Activated T-helper 17 cell treated with anti-CD3 and anti-CD28 coated beads, Interleukin-2, amount 50 U/mL, for 72 hours (primary cell): Measurements from ENCODE around the gene TAF7. TPM values are rescaled to one million over a fixed set of nuclear protein-coding genes. Genes with fewer than 3 reads are reported as not detected.
A peak's percentile ranks its signal among the peaks of the same experiment; 100 is the strongest.
"Not testable (repeated sequence)": the region's sequence is repeated elsewhere in the genome, so short reads cannot be mapped to it uniquely, and the experiment has no call there.

ENCODE experiments used
- ATAC-seq: fragments of 150-1000 bp; cut with Tn5 transposase; replicated peaks from 2 replicates; pipeline ENCODE4 v1.10.0; 2021; ENCODE audit warnings: mild to moderate bottlenecking, moderate library complexity
- H3K27ac Mint-ChIP-seq: one replicate; pipeline ENCODE4 v1.8.0; 2022; ENCODE audit warnings: mixed read lengths
- H3K27me3 Mint-ChIP-seq: one replicate; pipeline ENCODE4 v1.8.0; 2022; ENCODE audit warnings: mixed read lengths
- H3K36me3 Mint-ChIP-seq: one replicate; pipeline ENCODE4 v1.8.0; 2022; ENCODE audit warnings: low read depth, mild to moderate bottlenecking, mixed read lengths
- H3K4me1 Mint-ChIP-seq: one replicate; pipeline ENCODE4 v1.8.0; 2022; ENCODE audit warnings: mixed read lengths
- H3K4me3 Mint-ChIP-seq: one replicate; pipeline ENCODE4 v1.8.0; 2022; ENCODE audit warnings: mild to moderate bottlenecking, mixed read lengths
- H3K9me3 Mint-ChIP-seq: one replicate; pipeline ENCODE4 v1.8.0; 2022; ENCODE audit warnings: mixed read lengths
- total RNA-seq, 2 donors: library from RNA; stranded (reverse); gene quantifications; one replicate each; pipeline ENCODE4 v1.2.3, GENCODE V29; 2022

TAF7 gene
- total RNA-seq, 2 donors from 2014 or later, result 45.3 to 50.4 TPM

DNA sequence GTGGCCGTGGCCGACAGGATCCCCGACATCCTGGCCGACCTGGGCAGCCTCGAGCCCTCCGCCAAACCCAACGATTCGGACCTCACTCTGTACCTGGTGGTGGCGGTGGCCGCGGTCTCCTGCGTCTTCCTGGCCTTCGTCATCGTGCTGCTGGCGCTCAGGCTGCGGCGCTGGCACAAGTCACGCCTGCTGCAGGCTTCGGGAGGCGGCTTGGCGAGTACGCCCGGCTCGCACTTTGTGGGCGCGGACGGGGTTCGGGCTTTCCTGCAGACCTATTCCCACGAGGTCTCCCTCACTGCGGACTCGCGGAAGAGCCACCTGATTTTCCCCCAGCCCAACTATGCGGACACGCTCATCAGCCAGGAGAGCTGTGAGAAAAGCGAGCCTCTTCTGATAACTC is 25.4 kb upstream of the TAF7 start:
- H3K4me1 Mint-ChIP-seq, H3K36me3 Mint-ChIP-seq, H3K27ac Mint-ChIP-seq, H3K4me3 Mint-ChIP-seq, ATAC-seq: not testable (repeated sequence)
- H3K27me3 Mint-ChIP-seq, result peaks cover 46% of the 10 kb centered on the region
- peaks cover 11% of the 10 kb centered on the region for H3K9me3 Mint-ChIP-seq

GRCh38 chr5:141345327-141345726 is 24.7 kb upstream of the TAF7 start:
- peaks cover 11% of the 10 kb centered on the region for H3K9me3 Mint-ChIP-seq
- H3K27me3 Mint-ChIP-seq, result peaks cover 45% of the 10 kb centered on the region
- H3K4me1 Mint-ChIP-seq, result no peaks in the 10 kb centered on the region
- H3K27ac Mint-ChIP-seq, result no peak overlapping the region
- ATAC-seq, result no peak
- no peaks in the 10 kb centered on the region for H3K36me3 Mint-ChIP-seq
- H3K4me3 Mint-ChIP-seq, result no peak overlapping the region

DNA sequence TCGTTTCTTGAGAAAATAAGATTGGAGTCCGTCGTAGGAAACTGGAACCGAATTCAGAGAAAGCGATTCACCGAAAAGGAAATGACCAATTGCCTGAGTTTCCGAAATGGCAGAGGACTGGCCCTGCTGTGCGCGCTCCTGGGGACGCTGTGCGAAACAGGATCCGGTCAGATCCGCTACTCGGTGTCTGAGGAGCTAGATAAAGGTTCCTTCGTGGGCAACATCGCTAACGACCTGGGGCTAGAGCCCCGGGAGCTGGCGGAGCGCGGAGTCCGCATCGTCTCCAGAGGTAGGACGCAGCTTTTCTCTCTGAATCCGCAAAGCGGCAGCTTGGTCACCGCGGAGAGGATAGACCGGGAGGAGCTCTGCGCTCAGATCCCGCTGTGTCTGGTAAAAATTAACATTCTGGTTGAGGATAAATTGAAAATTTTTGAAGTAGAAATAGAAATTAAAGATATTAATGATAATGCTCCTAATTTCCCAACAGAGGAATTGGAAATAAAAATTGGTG is 23.4 kb upstream of the TAF7 start:
- H3K27me3 Mint-ChIP-seq, result peaks cover 35% of the 10 kb centered on the region
- no peaks in the 10 kb centered on the region for H3K4me1 Mint-ChIP-seq
- H3K27ac Mint-ChIP-seq, result no peak overlapping the region
- peak overlapping the region; percentile 30 for H3K4me3 Mint-ChIP-seq
- no peaks in the 10 kb centered on the region for H3K36me3 Mint-ChIP-seq
- no peak for ATAC-seq
- H3K9me3 Mint-ChIP-seq, result peaks cover 11% of the 10 kb centered on the region

DNA sequence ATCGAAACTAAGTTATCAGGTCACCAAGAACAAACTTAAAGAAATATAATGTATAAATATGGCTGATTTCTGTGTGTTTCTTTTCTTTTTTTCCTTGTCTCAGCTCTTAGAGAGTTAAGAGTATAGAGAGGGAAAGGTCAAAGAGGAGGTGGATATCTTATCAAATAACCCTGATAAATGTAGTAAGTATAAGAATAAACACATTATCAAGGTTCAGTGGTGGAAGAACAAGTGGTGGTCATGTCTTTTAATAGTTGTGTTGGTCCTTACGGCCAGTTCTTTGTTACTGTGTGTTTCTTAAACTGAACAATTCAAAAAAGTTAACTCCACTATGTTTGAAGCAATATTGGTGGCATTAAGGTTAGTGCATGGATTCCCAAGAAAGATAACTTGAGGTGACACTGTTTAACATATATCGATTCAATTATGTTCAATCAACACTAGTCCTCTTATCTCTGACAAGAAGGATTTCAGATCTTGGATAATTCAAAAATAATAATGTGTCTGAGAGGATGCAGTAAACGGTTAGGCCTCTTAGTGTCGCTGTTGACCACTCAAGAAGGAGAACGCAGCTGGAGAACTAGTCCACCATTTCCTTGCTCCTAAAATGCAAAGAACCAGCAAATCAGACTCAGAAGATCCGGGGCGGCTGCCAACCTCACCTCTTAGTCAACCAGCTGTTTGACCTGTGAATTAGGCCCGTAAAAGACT is 22.8 kb upstream of the TAF7 start, which contains the start of gene PCDHGA3:
PCDHGA3 (plus strand) TSS at position 588 of the 711 bp plus-strand sequence. CDS start 205 bp downstream, outside the sequence.
- peaks cover 32% of the 10 kb centered on the region for H3K27me3 Mint-ChIP-seq
- H3K4me3 Mint-ChIP-seq, result peak within 1 kb of the TSS; percentile 30
- H3K9me3 Mint-ChIP-seq, result peaks cover 15% of the 10 kb centered on the region
- H3K4me1 Mint-ChIP-seq, result no peaks in the 10 kb centered on the region
- no peaks in the 10 kb centered on the region for H3K36me3 Mint-ChIP-seq
- no peak for ATAC-seq
- H3K27ac Mint-ChIP-seq, result no peak within 1 kb of the TSS

GRCh38 chr5:141342773-141343172 is 22.2 kb upstream of the TAF7 start:
- peaks cover 34% of the 10 kb centered on the region for H3K27me3 Mint-ChIP-seq
- no peaks in the 10 kb centered on the region for H3K36me3 Mint-ChIP-seq
- no peaks in the 10 kb centered on the region for H3K4me1 Mint-ChIP-seq
- no peak overlapping the region for H3K27ac Mint-ChIP-seq
- no peak overlapping the region for H3K4me3 Mint-ChIP-seq
- H3K9me3 Mint-ChIP-seq, result peaks cover 21% of the 10 kb centered on the region
- ATAC-seq, result no peak

DNA sequence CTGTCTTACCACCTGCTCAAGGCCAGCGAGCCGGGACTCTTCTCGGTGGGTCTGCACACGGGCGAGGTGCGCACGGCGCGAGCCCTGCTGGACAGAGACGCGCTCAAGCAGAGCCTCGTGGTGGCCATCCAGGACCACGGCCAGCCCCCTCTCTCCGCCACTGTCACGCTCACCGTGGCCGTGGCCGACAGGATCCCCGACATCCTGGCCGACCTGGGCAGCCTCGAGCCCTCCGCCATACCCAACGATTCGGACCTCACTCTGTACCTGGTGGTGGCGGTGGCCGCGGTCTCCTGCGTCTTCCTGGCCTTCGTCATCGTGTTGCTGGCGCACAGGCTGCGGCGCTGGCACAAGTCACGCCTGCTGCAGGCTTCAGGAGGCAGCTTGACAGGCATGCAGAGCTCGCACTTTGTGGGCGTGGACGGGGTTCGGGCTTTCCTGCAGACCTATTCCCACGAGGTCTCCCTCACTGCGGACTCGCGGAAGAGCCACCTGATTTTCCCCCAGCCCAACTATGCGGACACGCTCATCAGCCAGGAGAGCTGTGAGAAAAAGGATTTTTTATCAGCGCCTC is 20.3 kb upstream of the TAF7 start:
- ATAC-seq, H3K4me3 Mint-ChIP-seq, H3K27ac Mint-ChIP-seq, H3K4me1 Mint-ChIP-seq, H3K36me3 Mint-ChIP-seq: not testable (repeated sequence)
- peaks cover 17% of the 10 kb centered on the region for H3K9me3 Mint-ChIP-seq
- H3K27me3 Mint-ChIP-seq, result peaks cover 48% of the 10 kb centered on the region

DNA sequence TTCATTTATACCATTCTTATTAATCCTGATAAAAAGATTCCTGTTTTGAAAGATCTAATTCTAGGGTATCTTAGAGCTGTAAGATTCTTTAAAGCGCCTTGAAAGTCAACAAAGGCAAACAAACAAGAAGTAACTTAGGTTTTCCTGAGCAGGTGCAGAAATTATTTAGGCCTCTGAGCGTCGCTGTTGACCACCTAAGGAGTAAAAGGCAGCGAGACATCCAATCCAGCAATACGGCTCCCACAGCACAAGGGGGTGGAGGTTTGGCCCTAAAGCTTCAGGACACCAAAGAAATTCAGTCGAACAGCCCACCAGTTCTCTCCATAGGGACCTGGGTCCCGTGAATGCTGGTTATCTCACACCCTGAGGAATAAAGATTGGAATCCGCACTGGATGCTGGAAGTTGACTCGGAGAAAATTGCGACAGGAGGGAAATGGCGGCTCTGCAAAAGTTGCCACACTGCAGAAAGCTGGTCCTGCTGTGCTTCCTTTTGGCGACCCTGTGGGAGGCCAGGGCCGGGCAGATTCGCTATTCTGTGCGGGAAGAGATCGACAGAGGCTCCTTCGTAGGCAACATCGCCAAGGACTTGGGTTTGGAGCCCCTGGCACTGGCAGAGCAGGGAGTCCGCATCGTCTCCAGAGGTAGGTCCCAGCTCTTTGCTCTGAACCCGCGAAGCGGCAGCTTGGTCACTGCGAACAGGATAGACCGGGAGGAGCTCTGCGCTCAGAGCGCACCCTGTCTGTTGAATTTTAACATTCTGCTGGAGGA is 18.1 kb upstream of the TAF7 start, which contains the start of gene PCDHGA2:
PCDHGA2 (plus strand) TSS at position 223 of the 769 bp plus-strand sequence.
- Mint-ChIP-seq H3K4me1 (no peaks in the 10 kb centered on the region), H3K36me3 (no peaks in the 10 kb centered on the region), H3K27me3 (peaks cover 54% of the 10 kb centered on the region), H3K4me3 (no peak within 1 kb of the TSS), H3K9me3 (peaks cover 17% of the 10 kb centered on the region), H3K27ac (no peak within 1 kb of the TSS)
- ATAC-seq, result no peak

- ATAC-seq, H3K4me1 Mint-ChIP-seq, H3K9me3 Mint-ChIP-seq, H3K4me3 Mint-ChIP-seq, H3K36me3 Mint-ChIP-seq, H3K27ac Mint-ChIP-seq: not testable (repeated sequence)
- H3K27me3 Mint-ChIP-seq, result peaks cover 31% of the 10 kb centered on the region
Observed at GRCh38 chr5:141332571-141332970, 12.0 kb upstream of the TAF7 start.

- Mint-ChIP-seq H3K9me3 (peaks cover 6% of the 10 kb centered on the region), H3K4me1 (peaks cover 4% of the 10 kb centered on the region), H3K27me3 (peaks cover 17% of the 10 kb centered on the region), H3K4me3 (no peak within 1 kb of the TSS), H3K27ac (no peak within 1 kb of the TSS), H3K36me3 (no peaks in the 10 kb centered on the region)
- no peak for ATAC-seq
Observed at GRCh38 chr5:141330299-141331080, 9.9 kb upstream of the TAF7 start, which contains the start of gene PCDHGA1. Gene PCDHGA1 (plus strand): TSS chr5:141330514.

DNA sequence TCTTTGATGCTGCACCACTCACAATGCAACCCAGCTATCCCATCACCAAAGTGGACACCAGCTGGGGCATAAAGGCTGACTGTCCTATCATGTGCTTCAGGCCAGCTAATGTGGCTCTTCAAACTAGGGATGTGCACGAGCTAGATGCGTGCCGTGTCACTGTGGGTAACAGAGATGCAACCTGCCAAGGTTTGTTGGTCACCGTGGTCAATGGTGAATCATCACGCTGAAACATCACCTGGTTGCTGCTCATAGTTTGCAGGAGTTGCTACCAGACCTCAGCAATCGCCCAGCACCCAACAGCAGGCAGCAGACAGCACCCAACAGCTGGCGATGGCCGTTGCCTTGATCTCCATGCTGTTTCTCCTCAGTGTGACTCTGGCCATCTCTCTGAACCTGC is 7.6 kb upstream of the TAF7 start:
- Mint-ChIP-seq H3K9me3 (peaks cover 4% of the 10 kb centered on the region), H3K27me3 (peaks cover 3% of the 10 kb centered on the region), H3K36me3 (no peaks in the 10 kb centered on the region), H3K4me3 (no peak overlapping the region), H3K27ac (no peak overlapping the region), H3K4me1 (peaks cover 4% of the 10 kb centered on the region)
- ATAC-seq, result no peak

- peaks cover 4% of the 10 kb centered on the region for H3K4me1 Mint-ChIP-seq
- peak overlapping the region; percentile 94 for H3K4me3 Mint-ChIP-seq
- no peaks in the 10 kb centered on the region for H3K27me3 Mint-ChIP-seq
- peaks cover 3% of the 10 kb centered on the region for H3K9me3 Mint-ChIP-seq
- peak; percentile 94 for ATAC-seq
- peak overlapping the region; percentile 92 for H3K27ac Mint-ChIP-seq
- no peaks in the 10 kb centered on the region for H3K36me3 Mint-ChIP-seq
Observed at GRCh38 chr5:141326088-141326854, 5.7 kb upstream of the TAF7 start.

DNA sequence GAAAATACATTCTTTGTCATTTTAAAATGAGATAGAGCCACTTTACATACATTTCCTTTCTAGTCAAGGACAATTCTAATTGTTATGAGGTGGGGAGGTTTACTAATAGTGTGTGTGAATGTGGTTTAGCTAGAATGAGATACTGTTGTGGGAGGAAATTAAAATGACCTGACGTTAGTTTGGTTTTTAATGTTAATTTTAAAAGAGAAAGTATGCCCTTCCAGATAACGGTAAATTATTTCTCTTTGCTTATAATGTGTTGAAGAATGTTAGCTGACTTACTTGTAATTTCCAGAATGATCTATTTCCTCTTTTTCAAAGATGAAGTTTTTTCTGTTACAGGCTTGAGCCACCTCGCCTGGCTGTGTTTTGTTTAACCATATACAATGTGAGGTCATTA is 1.7 kb upstream of the TAF7 start:
- Mint-ChIP-seq H3K27ac (no peak overlapping the region), H3K4me1 (peaks cover 25% of the 10 kb centered on the region), H3K4me3 (peak overlapping the region; percentile 99), H3K36me3 (peaks cover 39% of the 10 kb centered on the region), H3K9me3 (peaks cover 26% of the 10 kb centered on the region), H3K27me3 (no peaks in the 10 kb centered on the region)
- ATAC-seq, result no peak

- H3K27me3 Mint-ChIP-seq, result no peaks in the 10 kb centered on the region
- peaks cover 35% of the 10 kb centered on the region for H3K9me3 Mint-ChIP-seq
- no peak for ATAC-seq
- H3K4me3 Mint-ChIP-seq, result peak overlapping the region; percentile 99
- peaks cover 24% of the 10 kb centered on the region for H3K4me1 Mint-ChIP-seq
- peaks cover 65% of the 10 kb centered on the region for H3K36me3 Mint-ChIP-seq
- peak overlapping the region; percentile 100 for H3K27ac Mint-ChIP-seq
Observed at GRCh38 chr5:141319699-141320098, 885 bp downstream of the TAF7 start.
